Prostate gland (tissue), 2 donors: ENCODE data around the gene MPPED2. TPM values are rescaled to one million over a fixed set of nuclear protein-coding genes. Genes with fewer than 3 reads are reported as not detected.
A peak's percentile ranks its signal among the peaks of the same experiment; 100 is the strongest.

Experiments used
- DNase-seq: peaks from one replicate; pipeline ENCODE4 v3.0.0-alpha.2; 2019; ENCODE audit warnings: low spot score
- H3K27ac ChIP-seq, 2 donors: fragments of 200-600 bp; sonication (generic); 2 replicates each; pipeline ENCODE4 v1.5.1; 2017 to 2019
- H3K27me3 ChIP-seq: fragments of 200-600 bp; sonication (generic); replicated peaks from 2 replicates; pipeline ENCODE4 v1.5.1; 2019; ENCODE audit not compliant: insufficient read depth
- H3K36me3 ChIP-seq, 2 donors: fragments of 200-600 bp; sonication (generic); 1 replicate in 1 of 2; 2 replicates in 1 of 2; pipeline versions ENCODE4 v1.5.1 to v1.8.1; 2017 to 2019
- H3K4me1 ChIP-seq: fragments of 200-600 bp; sonication (generic); replicated peaks from 2 replicates; pipeline ENCODE4 v1.5.1; 2019
- H3K4me3 ChIP-seq, 2 donors: fragments of 200-600 bp; sonication (generic); 2 replicates each; pipeline ENCODE4 v1.5.1; 2017 to 2019
- H3K9me3 ChIP-seq: fragments of 200-600 bp; sonication (generic); 2 replicates; pipeline ENCODE4 v1.5.1; 2017
- CTCF ChIP-seq, 4 experiments: fragments of 200-600 bp in 2 of 4; fragments of 450-650 bp in 2 of 4; sonication (generic) in 2 of 4; IDR thresholded peaks; 1 replicate in 3 of 4; 2 replicates in 1 of 4; pipeline ENCODE4 v1.5.1; 2016 to 2019; ENCODE audit warnings: antibody characterized with exemption in 4 of 4, mild to moderate bottlenecking in 2 of 4, moderate library complexity in 2 of 4
- POLR2A ChIP-seq: fragments of 450-650 bp; IDR thresholded peaks from one replicate; pipeline ENCODE4 v1.6.1; 2016; ENCODE audit warnings: antibody characterized with exemption, mild to moderate bottlenecking
- POLR2AphosphoS5 ChIP-seq: sonication (generic); formaldehyde crosslinking; IDR thresholded peaks from one replicate; pipeline ENCODE4 v1.6.1; 2017; ENCODE audit warnings: antibody characterized with exemption
- WGBS: methylation state at CpG from one replicate; pipeline ENCODE4 v1.1.5; 2018; 5-methylcytosine and 5-hydroxymethylcytosine counted together
- intact Hi-C: fragments of 100-400 bp; cut with DNase I; formaldehyde crosslinking; loops from one replicate; pipeline ENCODE4 v1.14.2; 2022
- total RNA-seq, 2 donors: library from RNA; depleted of rRNA; stranded (reverse); fragments of >200 nt; gene quantifications; one replicate each; pipeline ENCODE4 v1.1.0, GENCODE V29; 2016

MPPED2 gene
- total RNA-seq, 2 donors from 2014 or later: 28.4 to 34.9 TPM

GRCh38 chr11:30457087-30457486 is 129.1 kb downstream of the MPPED2 start:
- WGBS: 65% methylated on average over 3 of the region's 3 CpGs
- no peak for DNase-seq
- intact Hi-C loops: no loop called here
- Histone ChIP-seq H3K27ac (no peak overlapping the region), H3K4me1 (peaks cover 7% of the 10 kb centered on the region), H3K27me3 (no peaks in the 10 kb centered on the region), H3K36me3 (no peaks in the 10 kb centered on the region), H3K9me3 (no peaks in the 10 kb centered on the region), H3K4me3 (no peak overlapping the region)
- no peak for TF ChIP-seq POLR2AphosphoS5
- no peak for TF ChIP-seq CTCF (IDR thresholded peaks at IDR 0.05)
- no peak for TF ChIP-seq POLR2A

- Histone ChIP-seq H3K27me3 (no peaks in the 10 kb centered on the region), H3K4me3 (no peak overlapping the region), H3K27ac (peak overlapping the region in 1 of 2 donors; percentile 12), H3K9me3 (no peaks in the 10 kb centered on the region), H3K36me3 (no peaks in the 10 kb centered on the region), H3K4me1 (peaks cover 7% of the 10 kb centered on the region)
- WGBS: 54% methylated on average over 2 of the region's 2 CpGs
- DNase-seq: no peak
- no peak for TF ChIP-seq POLR2A
- TF ChIP-seq POLR2AphosphoS5: no peak
- intact Hi-C loops: no loop called here
These were observed 131.1 kb downstream of the MPPED2 start for GRCh38 chr11:30455025-30455424.

GRCh38 chr11:30454541-30454940 is 131.6 kb downstream of the MPPED2 start:
- TF ChIP-seq POLR2AphosphoS5 (no peak), POLR2A (no peak), CTCF (IDR thresholded peaks at IDR 0.05) (no peak)
- Histone ChIP-seq H3K27ac (no peak overlapping the region), H3K27me3 (no peaks in the 10 kb centered on the region), H3K4me1 (peaks cover 7% of the 10 kb centered on the region), H3K36me3 (no peaks in the 10 kb centered on the region), H3K4me3 (no peak overlapping the region), H3K9me3 (no peaks in the 10 kb centered on the region)
- intact Hi-C loops: no loop called here
- DNase-seq: no peak
- WGBS: 36% methylated on average over 2 of the region's 2 CpGs

- peak overlapping the region in 1 of 2 donors; percentile 9 for H3K27ac ChIP-seq
- no peaks in the 10 kb centered on the region for H3K27me3 ChIP-seq
- H3K4me1 ChIP-seq: peaks cover 7% of the 10 kb centered on the region
- no peak overlapping the region for H3K4me3 ChIP-seq
- H3K9me3 ChIP-seq: no peaks in the 10 kb centered on the region
- DNase-seq: peak; percentile 23
- intact Hi-C loops: no loop called here
- WGBS: 13% methylated on average over 5 of the region's 5 CpGs
- TF ChIP-seq POLR2AphosphoS5 (peak; percentile 79), CTCF (IDR thresholded peaks at IDR 0.05) (no peak)
- H3K36me3 ChIP-seq: no peaks in the 10 kb centered on the region
These were observed 132.0 kb downstream of the MPPED2 start for GRCh38 chr11:30454111-30454510.

- peak overlapping the region in 1 of 2 donors; percentile 9 for H3K27ac ChIP-seq
- TF ChIP-seq POLR2A (no peak), CTCF (IDR thresholded peaks at IDR 0.05) (no peak), POLR2AphosphoS5 (no peak)
- H3K4me3 ChIP-seq: no peak overlapping the region
- H3K4me1 ChIP-seq: peaks cover 7% of the 10 kb centered on the region
- intact Hi-C loops: no loop called here
- WGBS: 54% methylated on average over 1 of the region's 1 CpG
- H3K9me3 ChIP-seq: no peaks in the 10 kb centered on the region
- no peak for DNase-seq
- no peaks in the 10 kb centered on the region for H3K36me3 ChIP-seq
- no peaks in the 10 kb centered on the region for H3K27me3 ChIP-seq
These were observed 132.4 kb downstream of the MPPED2 start for GRCh38 chr11:30453705-30454104.
